HEK293T (cell line): ENCODE measurements around the gene LRPAP1.

Experiments used
- FOXM1 ChIP-seq: fragments of 450-650 bp; IDR thresholded peaks from 2 replicates; pipeline ENCODE4 v1.6.1; 2017; ENCODE audit warnings: mild to moderate bottlenecking, borderline replicate concordance
- SUZ12 ChIP-seq: fragments of 450-650 bp; IDR thresholded peaks from 2 replicates; pipeline ENCODE4 v1.6.1; 2016; ENCODE audit warnings: mild to moderate bottlenecking

DNA sequence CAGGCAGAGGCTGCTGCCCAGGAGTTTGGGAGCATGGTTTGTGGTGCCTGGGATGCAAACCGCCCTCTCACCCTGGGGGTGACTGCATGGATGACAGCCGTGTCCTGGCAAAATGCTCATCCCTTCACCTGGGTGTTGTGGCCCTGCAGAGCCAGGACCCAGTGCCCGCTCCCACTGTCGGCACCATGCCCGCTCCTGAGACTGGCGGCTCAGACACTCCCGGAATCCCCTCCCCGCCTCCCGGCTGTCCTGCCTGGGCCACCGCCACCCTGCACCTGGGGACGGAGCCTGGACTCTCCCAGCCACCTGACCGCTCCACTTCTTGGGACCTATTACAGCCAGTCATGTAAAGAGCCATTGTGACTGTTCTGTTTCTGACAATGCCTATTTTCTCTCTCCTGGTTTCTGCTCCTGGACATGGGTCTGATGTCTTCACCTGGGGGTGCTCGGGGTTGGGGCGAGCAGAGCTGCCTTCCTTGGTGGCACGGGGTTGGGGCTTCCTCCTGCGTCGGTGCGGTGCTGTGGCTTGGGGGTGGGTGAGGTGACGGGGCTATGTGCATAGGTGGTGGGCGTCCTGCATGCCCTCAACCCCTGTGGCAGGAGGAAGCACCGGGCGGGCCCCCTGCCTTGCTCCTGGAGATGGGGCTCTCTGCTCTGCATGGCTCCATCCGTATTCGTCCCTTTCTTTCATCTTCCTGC, 30.9 kb downstream of the LRPAP1 start:
- TF ChIP-seq FOXM1 (no peak), SUZ12 (no peak)
